K562 (cell line): ENCODE results near the gene CDC42EP1. TPM values are rescaled to one million over a fixed set of nuclear protein-coding genes. Genes with fewer than 3 reads are reported as not detected.
"Not testable (repeated sequence)": the region's sequence is repeated elsewhere in the genome, so short reads cannot be mapped to it uniquely, and the experiment has no call there.

Experiments used
- ATAC-seq: fragments of 200-7000 bp; cut with Tn5 transposase; 3 replicates; pipeline ENCODE4 v1.9.1; 2020; ENCODE audit warnings: moderate library complexity
- BruUV-seq: library from RNA; stranded (reverse); fragments of 400-500 nt; replicated peaks from 2 replicates; lab custom pipeline; 2021; lab: Mats Ljungman, UMichigan
- CTCF ChIA-PET: fragments of 300-600 bp; formaldehyde crosslinking; extraction: SDS; loops from one replicate; lab custom pipeline; 2021; ENCODE audit warnings: low intra/inter-chr PET ratio; lab: Yijun Ruan, JAX
- POLR2A ChIA-PET: fragments of 300-600, 350-650 bp; sonication (Branson Sonifier 250); formaldehyde crosslinking; extraction: SDS; loops from one replicate; lab custom pipeline; 2021; ENCODE audit warnings: antibody characterized with exemption, inconsistent platforms; lab: Yijun Ruan, JAX
- DNase-seq, 4 experiments: peaks; one replicate each; pipeline versions ENCODE4 v3.0.0 to v3.0.0-alpha.2; 2011 to 2018; ENCODE audit warnings: low spot score in 3 of 4, mixed read lengths in 3 of 4; ENCODE audit errors: extremely low read depth in 1 of 4
- FAIRE-seq: peaks from 2 replicates; lab custom pipeline; 2011; peaks lifted over from hg19 to GRCh38; lab: Jason Lieb, UNC
- H2AFZ ChIP-seq: 2 replicates; pipeline ENCODE4 v1.6.0; 2011; ENCODE audit warnings: low read depth, low read length, control low read depth, inconsistent platforms
- H3K27ac ChIP-seq: fragments of 200-600 bp; 3 replicates; pipeline ENCODE4 v1.8.0; 2011; ENCODE audit warnings: low read depth, mild to moderate bottlenecking, control low read depth, inconsistent platforms, low read length, moderate library complexity, mixed read lengths; ENCODE audit errors: extremely low read depth
- H3K27me3 ChIP-seq, 2 experiments: fragments of 300-600 bp in 1 of 2; 2 replicates in 1 of 2; 3 replicates in 1 of 2; pipeline versions ENCODE4 v1.6.0 to v1.8.0; 2011; ENCODE audit warnings: inconsistent platforms in 2 of 2, low read length in 2 of 2, mild to moderate bottlenecking in 1 of 2, mixed read lengths in 1 of 2, moderate library complexity in 1 of 2; ENCODE audit not compliant: control insufficient read depth in 2 of 2, insufficient read depth in 2 of 2
- H3K36me3 ChIP-seq: fragments of 300-600 bp; 3 replicates; pipeline ENCODE4 v1.8.0; 2011; ENCODE audit warnings: mild to moderate bottlenecking, low read length, inconsistent platforms; ENCODE audit not compliant: control insufficient read depth, insufficient read depth
- H3K4me1 ChIP-seq, 2 experiments: fragments of 200-600 bp in 1 of 2; replicated peaks in 1 of 2; 2 replicates in 1 of 2; 3 replicates in 1 of 2; pipeline versions ENCODE4 v1.5.1 to v1.8.0; 2011; ENCODE audit warnings: inconsistent platforms in 2 of 2, low read length in 2 of 2, mild to moderate bottlenecking in 1 of 2, mixed read lengths in 1 of 2, moderate library complexity in 1 of 2; ENCODE audit not compliant: control insufficient read depth in 2 of 2, insufficient read depth in 2 of 2
- H3K4me2 ChIP-seq: 2 replicates; pipeline ENCODE4 v1.6.1; 2011; ENCODE audit warnings: low read length, control low read depth, inconsistent platforms, mixed read lengths; ENCODE audit not compliant: insufficient read depth
- H3K4me3 ChIP-seq: fragments of 200-600 bp; sonication (generic), shearing (Covaris generic); 2 replicates; pipeline ENCODE4 v1.5.1; 2016; ENCODE audit warnings: control low read depth, inconsistent platforms
- H3K79me2 ChIP-seq: fragments of 200-600 bp; 3 replicates; pipeline ENCODE4 v1.8.0; 2011; ENCODE audit warnings: low read length, inconsistent platforms; ENCODE audit not compliant: control insufficient read depth, insufficient read depth
- H3K9ac ChIP-seq, 2 experiments: 2 replicates each; pipeline versions ENCODE4 v1.6.0 to v1.6.1; 2011; ENCODE audit warnings: low read depth in 2 of 2, low read length in 2 of 2, control low read depth in 1 of 2, inconsistent platforms in 1 of 2, mild to moderate bottlenecking in 1 of 2, mixed read lengths in 1 of 2; ENCODE audit not compliant: insufficient read depth in 1 of 2
- H3K9me1 ChIP-seq: one replicate; pipeline ENCODE4 v1.6.0; 2011; ENCODE audit warnings: inconsistent platforms, mild to moderate bottlenecking, low read length, moderate library complexity; ENCODE audit not compliant: control insufficient read depth, insufficient read depth
- H3K9me3 ChIP-seq: replicated peaks from 2 replicates; pipeline ENCODE4 v1.5.1; 2011; ENCODE audit warnings: low read depth, low read length, inconsistent platforms; ENCODE audit not compliant: control insufficient read depth, insufficient read depth
- H4K20me1 ChIP-seq: replicated peaks from 2 replicates; pipeline ENCODE4 v1.6.1; 2011; ENCODE audit warnings: low read length, inconsistent platforms, mixed read lengths; ENCODE audit not compliant: control insufficient read depth, insufficient read depth
- ZNF121 ChIP-seq: sonication (generic); formaldehyde crosslinking; conservative IDR thresholded peaks from 2 replicates; pipeline ENCODE4 v1.8.0; 2022; ENCODE audit warnings: missing genetic modification reagents
- WGBS: fragments of 100-300 bp; shearing (Covaris generic); methylation state at CpG from one replicate; pipeline ENCODE4 v1.1.6; 2016; ENCODE audit warnings: low coverage, mixed read lengths; ENCODE audit not compliant: insufficient coverage; ENCODE audit errors: missing lambda C conversion rate; 5-methylcytosine and 5-hydroxymethylcytosine counted together
- in situ Hi-C: fragments of 300-500 bp; cut with MboI; formaldehyde crosslinking; loops from 4 replicates; pipeline ENCODE4 v1.15.0; 2018; ENCODE audit warnings: inconsistent platforms, mixed read lengths
- intact Hi-C: fragments of 100-400 bp; cut with micrococcal nuclease; formaldehyde crosslinking; loops from 2 replicates; pipeline ENCODE4 v1.14.2; 2022
- polyA plus RNA-seq, 8 experiments: library from polyadenylated mRNA; depleted of rRNA in 4 of 8; stranded (reverse) in 5 of 8; unstranded in 3 of 8; fragments of >200 nt; fragmentation: Nextera tagmentation in 2 of 8; fragmentation: Illumina TruSeq in 1 of 8; extraction: Ambion mirVana in 2 of 8; extraction: Trizol in 1 of 8; gene quantifications; 2 replicates each; pipeline versions ENCODE4 v1.2.1 to v1.2.3, GENCODE V29; 2011 to 2014; ENCODE audit warnings: inconsistent platforms in 1 of 8, missing spikeins in 1 of 8
- total RNA-seq, 7 experiments: library from RNA; depleted of rRNA in 6 of 7; stranded (reverse); fragments of >200 nt in 6 of 7; fragmentation: Illumina TruSeq in 2 of 7; extraction: Trizol in 2 of 7; gene quantifications; 2 replicates each; pipeline versions ENCODE4 v1.2.1 to v1.2.3, GENCODE V29; 2011 to 2021; ENCODE audit warnings: low replicate concordance in 1 of 7

The CDC42EP1 gene
- total and polyA plus RNA-seq, 9 of the 15 experiments (the other 6 are each of a cell fraction or from before 2014, with no cell fraction given): 0.67 to 70.2 (median 7.3) TPM

GRCh38 chr22:37527081-37527752, 33.1 kb upstream of the CDC42EP1 start:
- POLR2A ChIA-PET: interaction anchor here (0.6 to 0.8 kb wide), 3 partner anchors 43 to 513 kb away, joined by 3 to 5 read pairs (median 4); no protein-coding TSS in a partner anchor
- TF ChIP-seq ZNF121 (CRISPR knock-in tag): peak; percentile 36
- H3K4me3 ChIP-seq, H3K36me3 ChIP-seq, BruUV-seq, FAIRE-seq, H3K9me3 ChIP-seq, H3K9ac ChIP-seq, DNase-seq, CTCF ChIA-PET, intact Hi-C loops, H2AFZ ChIP-seq, ATAC-seq, H3K4me2 ChIP-seq, H3K79me2 ChIP-seq, in situ Hi-C loops, H4K20me1 ChIP-seq, H3K27me3 ChIP-seq, H3K4me1 ChIP-seq, H3K27ac ChIP-seq, H3K9me1 ChIP-seq: not testable (repeated sequence)
- WGBS: 43% methylated on average over 8 of the region's 9 CpGs

GRCh38 chr22:37527952-37528351, 32.3 kb upstream of the CDC42EP1 start:
- CTCF ChIA-PET, intact Hi-C loops, H3K4me1 ChIP-seq, POLR2A ChIA-PET, DNase-seq, H3K79me2 ChIP-seq, H4K20me1 ChIP-seq, FAIRE-seq, ATAC-seq, H3K4me2 ChIP-seq, H3K36me3 ChIP-seq, H3K9ac ChIP-seq, H2AFZ ChIP-seq, BruUV-seq, H3K27me3 ChIP-seq, in situ Hi-C loops, H3K9me1 ChIP-seq, H3K27ac ChIP-seq, H3K9me3 ChIP-seq, H3K4me3 ChIP-seq: not testable (repeated sequence)
- WGBS: 58% methylated on average over 8 of the region's 9 CpGs
